Retinal pigment epithelial cell (primary cell): ENCODE results near the gene SYT2.
"Not testable (repeated sequence)": the region's sequence is repeated elsewhere in the genome, so short reads cannot be mapped to it uniquely, and the experiment has no call there.

Source experiments
- DNase-seq: peaks from one replicate; pipeline ENCODE4 v3.0.0-alpha.2; 2010; ENCODE audit warnings: low read depth
- H3K4me3 ChIP-seq: 2 replicates; pipeline ENCODE4 v1.5.1; 2011; ENCODE audit warnings: mild to moderate bottlenecking, low read length, control low read depth, moderate library complexity
- TF ChIP-seq, protein P1 (sequence below): conservative IDR thresholded peaks from 2 replicates; pipeline ENCODE4 v1.5.1; 2011; ENCODE audit warnings: low read depth, low read length, control low read depth, inconsistent platforms

SYT2 gene

DNA sequence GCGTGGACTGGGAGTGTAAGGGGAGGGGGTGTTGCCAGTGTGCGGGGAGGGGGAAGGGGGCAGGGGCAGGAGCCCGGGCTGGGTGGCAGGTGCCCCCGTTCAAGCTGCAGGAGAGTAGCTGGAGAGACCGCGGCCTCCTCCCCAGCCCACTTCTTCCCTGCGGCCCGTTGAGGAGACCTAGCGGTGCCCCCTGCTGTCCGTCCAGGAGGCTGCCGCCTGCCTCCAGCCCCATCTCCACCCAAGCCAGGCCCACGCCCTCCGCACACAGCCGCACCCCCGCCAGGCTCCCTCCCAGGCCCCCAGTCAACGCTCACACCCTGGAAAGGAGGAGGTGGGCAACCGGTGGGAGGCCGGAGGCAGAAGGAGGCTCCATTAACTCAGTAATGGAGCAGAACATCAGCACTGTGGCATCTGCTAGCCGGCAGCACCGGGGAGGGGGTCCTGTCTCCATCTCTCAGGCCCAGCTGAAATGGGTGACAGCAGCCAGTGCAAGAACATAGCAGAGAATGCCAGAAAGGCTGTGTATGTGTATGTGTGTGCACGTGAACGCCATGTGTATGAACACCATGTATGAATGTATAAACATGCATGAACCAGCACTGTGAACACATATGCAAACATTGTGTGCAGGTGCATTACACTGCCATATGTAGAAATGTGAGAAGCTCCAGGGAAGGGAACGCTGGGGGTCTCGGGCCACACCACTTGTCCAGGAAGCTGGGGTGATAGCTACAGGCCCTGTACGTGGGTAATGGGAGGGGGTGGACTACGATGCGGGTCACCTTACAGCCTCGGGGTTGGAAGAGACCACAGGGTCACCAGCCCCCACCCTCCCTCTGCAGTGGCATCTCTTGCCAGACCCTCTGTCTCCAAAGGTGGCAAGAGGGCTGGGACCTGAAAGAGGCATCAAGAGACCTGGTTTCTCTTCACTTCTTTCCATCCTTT, 84.6 kb downstream of the SYT2 start:
- no peak overlapping the region for H3K4me3 ChIP-seq
- TF ChIP-seq, protein P1, sequence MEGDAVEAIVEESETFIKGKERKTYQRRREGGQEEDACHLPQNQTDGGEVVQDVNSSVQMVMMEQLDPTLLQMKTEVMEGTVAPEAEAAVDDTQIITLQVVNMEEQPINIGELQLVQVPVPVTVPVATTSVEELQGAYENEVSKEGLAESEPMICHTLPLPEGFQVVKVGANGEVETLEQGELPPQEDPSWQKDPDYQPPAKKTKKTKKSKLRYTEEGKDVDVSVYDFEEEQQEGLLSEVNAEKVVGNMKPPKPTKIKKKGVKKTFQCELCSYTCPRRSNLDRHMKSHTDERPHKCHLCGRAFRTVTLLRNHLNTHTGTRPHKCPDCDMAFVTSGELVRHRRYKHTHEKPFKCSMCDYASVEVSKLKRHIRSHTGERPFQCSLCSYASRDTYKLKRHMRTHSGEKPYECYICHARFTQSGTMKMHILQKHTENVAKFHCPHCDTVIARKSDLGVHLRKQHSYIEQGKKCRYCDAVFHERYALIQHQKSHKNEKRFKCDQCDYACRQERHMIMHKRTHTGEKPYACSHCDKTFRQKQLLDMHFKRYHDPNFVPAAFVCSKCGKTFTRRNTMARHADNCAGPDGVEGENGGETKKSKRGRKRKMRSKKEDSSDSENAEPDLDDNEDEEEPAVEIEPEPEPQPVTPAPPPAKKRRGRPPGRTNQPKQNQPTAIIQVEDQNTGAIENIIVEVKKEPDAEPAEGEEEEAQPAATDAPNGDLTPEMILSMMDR = peak; percentile 75
- DNase-seq = no peak

DNA sequence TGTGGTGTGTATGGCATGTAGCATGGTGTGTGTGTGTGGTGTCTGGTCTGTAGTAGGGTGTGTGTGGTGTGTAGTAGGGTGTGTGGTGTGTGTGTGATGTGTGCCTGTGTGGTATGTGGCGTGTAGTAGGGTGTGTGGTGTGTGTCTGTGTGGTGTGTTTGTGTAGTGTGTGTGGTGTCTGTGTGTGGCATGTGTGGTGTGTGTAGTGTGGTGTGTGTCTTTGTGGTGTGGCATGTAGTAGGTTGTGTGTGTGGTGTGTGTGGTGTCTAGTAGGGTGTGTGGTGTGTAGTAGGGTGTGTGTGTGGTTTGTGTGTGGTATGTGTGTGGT, 85.5 kb downstream of the SYT2 start:
- TF ChIP-seq, protein P1 = no peak
- no peak overlapping the region for H3K4me3 ChIP-seq
- DNase-seq = no peak

DNA sequence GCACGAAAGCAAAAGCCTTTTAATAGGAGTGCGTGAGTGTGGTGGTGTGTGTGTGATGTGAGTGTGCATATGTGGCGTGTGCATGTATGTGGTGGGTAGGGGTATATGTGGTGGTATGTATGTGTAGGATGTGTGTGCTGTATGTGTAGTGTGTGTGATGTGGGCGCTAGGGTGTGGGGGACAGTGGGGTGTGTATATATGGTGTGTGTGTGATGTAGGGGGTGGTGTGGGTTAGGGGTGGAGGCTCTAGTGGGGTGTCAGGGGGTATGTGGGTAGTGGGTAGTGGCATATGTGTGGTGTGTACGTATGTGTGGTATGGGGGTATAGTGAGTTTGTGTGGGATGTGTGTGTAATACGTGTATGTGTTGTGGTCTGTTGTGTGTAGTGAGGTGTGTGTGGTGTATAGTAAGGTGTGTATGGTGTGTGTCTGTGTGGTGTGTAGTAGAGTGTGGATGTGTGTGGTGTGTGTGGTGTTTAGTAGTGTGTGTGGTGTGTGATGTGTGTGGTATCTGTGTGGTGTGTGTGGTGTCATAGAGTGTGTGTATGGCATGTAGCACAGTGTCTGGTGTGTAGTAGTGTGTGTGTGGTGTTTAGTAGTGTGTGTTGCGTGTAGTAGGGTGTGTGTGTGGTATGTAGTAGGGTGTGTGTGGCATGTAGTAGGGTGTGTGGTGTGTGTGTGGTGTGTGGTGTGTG, 86.0 kb downstream of the SYT2 start:
- DNase-seq = no peak
- no peak overlapping the region for H3K4me3 ChIP-seq
- TF ChIP-seq, protein P1 = no peak

DNA sequence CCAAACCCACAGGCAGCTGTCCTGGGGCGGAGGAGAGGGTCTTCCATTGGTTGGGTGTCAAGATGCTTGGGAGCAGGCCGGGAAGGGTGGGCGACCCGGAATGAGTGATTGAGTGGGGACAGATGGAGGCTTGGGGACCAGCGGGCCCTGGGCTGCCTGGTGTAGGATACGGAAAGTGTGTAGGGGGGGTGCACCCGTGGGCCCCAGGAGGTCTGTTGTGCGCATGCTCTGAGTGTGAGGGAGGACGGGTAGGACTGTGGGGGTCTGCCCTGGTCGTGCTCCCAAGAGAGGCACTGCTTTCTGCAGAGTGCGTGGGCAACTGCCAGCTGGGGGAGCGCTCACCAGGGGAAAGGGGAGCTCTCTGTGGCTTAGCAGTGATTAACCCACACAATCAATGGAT, 86.8 kb downstream of the SYT2 start:
- H3K4me3 ChIP-seq, DNase-seq: not testable (repeated sequence)

DNA sequence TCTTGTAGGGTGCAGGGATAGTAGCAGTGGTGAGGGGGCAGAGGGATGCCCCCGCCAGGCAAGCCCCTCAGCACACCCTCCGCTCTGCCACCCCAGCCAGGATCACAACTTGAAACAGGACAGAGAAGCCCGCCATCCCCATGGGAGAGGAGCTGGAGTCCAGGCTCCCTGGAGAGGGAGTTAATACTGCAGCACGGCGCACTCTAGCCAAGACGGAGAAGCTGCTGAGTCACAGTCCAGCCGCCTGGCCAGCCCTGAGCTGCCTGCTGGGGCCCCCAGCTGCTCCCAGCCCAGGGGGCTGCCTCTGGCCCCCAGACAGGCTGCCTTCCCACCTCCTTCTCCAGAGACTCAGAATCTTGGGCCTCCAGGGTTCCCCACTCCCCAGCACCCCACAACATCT, 87.2 kb downstream of the SYT2 start:
- TF ChIP-seq, protein P1 = no peak
- no peak overlapping the region for H3K4me3 ChIP-seq
- peak; percentile 15 for DNase-seq

DNA sequence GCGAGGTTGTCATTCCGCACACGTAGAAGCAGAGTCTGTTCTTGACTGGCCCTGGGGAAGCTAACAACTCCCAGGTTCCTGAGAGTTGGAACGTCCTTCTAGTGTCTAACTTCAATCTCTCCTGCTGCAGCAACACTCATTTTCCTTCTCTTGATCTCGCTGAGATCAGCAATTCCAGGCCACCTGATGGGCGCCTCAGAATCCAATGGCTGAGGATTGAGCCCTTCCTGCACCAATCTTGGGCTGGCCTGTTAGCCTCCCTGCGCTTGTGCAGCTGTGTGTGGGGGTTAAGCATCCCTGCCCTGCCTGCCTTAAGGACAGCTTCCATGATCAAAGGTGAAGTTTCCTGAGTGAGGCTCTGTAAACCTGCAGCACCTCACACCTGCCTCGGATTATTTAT, 87.9 kb downstream of the SYT2 start:
- no peak for DNase-seq
- TF ChIP-seq, protein P1 = no peak
- H3K4me3 ChIP-seq = no peak overlapping the region

DNA sequence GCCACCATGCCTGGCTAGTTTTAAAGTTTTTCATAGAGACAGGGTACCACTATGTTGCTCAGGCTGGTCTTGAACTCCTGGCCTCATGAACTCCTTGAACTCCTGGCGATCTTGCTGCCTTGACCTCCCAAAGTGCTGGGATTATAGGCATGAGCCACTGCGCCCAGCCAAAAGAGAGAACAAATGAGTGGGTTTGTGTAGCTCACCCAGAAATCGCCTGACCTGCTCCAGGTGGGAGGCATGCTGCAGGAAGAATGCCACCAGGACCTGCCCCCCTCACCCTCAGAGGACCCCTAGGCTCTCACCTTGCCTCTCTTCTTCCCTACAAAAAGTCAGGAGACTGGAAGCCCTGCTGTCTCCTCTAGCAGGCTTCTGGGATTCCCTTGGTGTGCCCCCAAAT, 88.8 kb downstream of the SYT2 start:
- DNase-seq = no peak
- TF ChIP-seq, protein P1 = no peak
- no peak overlapping the region for H3K4me3 ChIP-seq

DNA sequence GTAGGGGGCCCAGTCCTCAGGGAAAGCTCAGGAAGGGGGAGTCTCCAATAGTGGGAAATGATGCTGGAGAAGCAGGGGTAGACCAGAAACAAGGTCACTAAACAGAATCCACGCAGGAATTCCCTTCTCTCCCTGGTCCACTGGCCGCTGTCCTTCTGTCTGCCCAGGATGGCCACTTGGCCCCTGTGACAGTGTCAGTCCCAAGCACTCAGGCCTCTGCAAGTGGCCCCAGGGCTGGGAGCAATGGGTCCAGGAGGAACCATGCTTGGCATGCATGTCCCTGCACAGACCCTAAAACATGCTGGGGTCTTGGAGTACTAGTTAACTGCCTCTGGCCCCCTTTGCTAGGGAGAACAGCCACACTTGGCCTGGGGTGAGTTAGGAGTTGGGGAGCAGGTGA, 90.2 kb downstream of the SYT2 start:
- not testable (repeated sequence) for DNase-seq, H3K4me3 ChIP-seq
